Panc1 (cell line): Measurements from ENCODE around the gene HTN3. TPM values are rescaled to one million over a fixed set of nuclear protein-coding genes. Genes with fewer than 3 reads are reported as not detected.

Experiments used
- ATAC-seq: fragments of 200-7000 bp; cut with Tn5 transposase; 2 replicates; pipeline ENCODE4 v1.9.1; 2020; ENCODE audit warnings: mild to moderate bottlenecking, moderate library complexity
- BruUV-seq: library from RNA; stranded (reverse); fragments of 400-500 nt; replicated peaks from 2 replicates; lab custom pipeline; 2021; lab: Mats Ljungman, UMichigan
- CTCF ChIA-PET: fragments of 300-600 bp; sonication (Branson Sonifier 250); formaldehyde crosslinking; loops from one replicate; lab custom pipeline; 2022; ENCODE audit warnings: antibody characterized with exemption; lab: Charles Lee
- POLR2A ChIA-PET: fragments of 300-600 bp; sonication (Branson Sonifier 250); formaldehyde crosslinking; loops from one replicate; lab custom pipeline; 2022; ENCODE audit warnings: antibody characterized with exemption; lab: Charles Lee
- DNase-seq: peaks from one replicate; pipeline ENCODE4 v3.0.0-alpha.2; 2010; ENCODE audit warnings: low read depth, low spot score
- H3K27ac ChIP-seq: 2 replicates; pipeline ENCODE4 v1.5.1; 2011; ENCODE audit warnings: mild to moderate bottlenecking, low read length, inconsistent platforms
- H3K27me3 ChIP-seq: fragments of 200-500 bp; sonication (Bioruptor generic); 2 replicates; pipeline ENCODE4 v1.6.0; 2014; ENCODE audit warnings: low read length, inconsistent platforms; ENCODE audit not compliant: control insufficient read depth, insufficient read depth
- H3K36me3 ChIP-seq: fragments of 200-500 bp; sonication (Bioruptor generic); 2 replicates; pipeline ENCODE4 v1.5.1; 2014; ENCODE audit warnings: inconsistent platforms, mild to moderate bottlenecking, low read length, moderate library complexity; ENCODE audit not compliant: control insufficient read depth, insufficient read depth
- H3K4me1 ChIP-seq: 2 replicates; pipeline ENCODE4 v1.5.1; 2011; ENCODE audit warnings: inconsistent platforms, mild to moderate bottlenecking, low read length, moderate library complexity; ENCODE audit not compliant: control insufficient read depth, insufficient read depth
- H3K4me3 ChIP-seq, 2 experiments: 2 replicates each; pipeline ENCODE4 v1.5.1; 2011 to 2012; ENCODE audit warnings: low read depth in 2 of 2, low read length in 2 of 2, mild to moderate bottlenecking in 2 of 2, inconsistent platforms in 1 of 2, moderate library complexity in 1 of 2
- H3K9me3 ChIP-seq: fragments of 200-500 bp; sonication (Bioruptor generic); 2 replicates; pipeline ENCODE4 v1.5.1; 2014; ENCODE audit warnings: low read depth, mild to moderate bottlenecking, inconsistent platforms, low read length, moderate library complexity; ENCODE audit not compliant: control insufficient read depth, insufficient read depth
- CTCF ChIP-seq: fragments of 450-650 bp; IDR thresholded peaks from 2 replicates; pipeline ENCODE4 v1.5.1; 2017; ENCODE audit warnings: mild to moderate bottlenecking
- POLR2AphosphoS5 ChIP-seq: IDR thresholded peaks from 2 replicates; pipeline ENCODE4 v1.6.1; 2012; ENCODE audit warnings: mild to moderate bottlenecking, low read depth, low read length, moderate library complexity
- REST ChIP-seq, 2 experiments: IDR thresholded peaks; 2 replicates each; pipeline ENCODE4 v1.6.1; 2011 to 2012; ENCODE audit warnings: low read depth in 2 of 2, control low read depth in 1 of 2, low read length in 1 of 2, mild to moderate bottlenecking in 1 of 2, moderate library complexity in 1 of 2; ENCODE audit not compliant: insufficient read depth in 1 of 2
- SIN3A ChIP-seq: IDR thresholded peaks from 2 replicates; pipeline ENCODE4 v1.6.1; 2012; ENCODE audit warnings: low read depth, mild to moderate bottlenecking, low read length, moderate library complexity, borderline replicate concordance; ENCODE audit not compliant: insufficient read depth
- TCF7L2 ChIP-seq: IDR thresholded peaks from 2 replicates; pipeline ENCODE4 v1.6.1; 2011; ENCODE audit warnings: mild to moderate bottlenecking, low read depth, low read length, inconsistent platforms
- in situ Hi-C: cut with HindIII; loops from 2 replicates; pipeline ENCODE4 v1.10.0; 2016; ENCODE audit warnings: low sequenced_read_pairs, low pct_unique_long_range_greater_than_20kb
- intact Hi-C: fragments of 100-400 bp; cut with micrococcal nuclease; formaldehyde crosslinking; loops from one replicate; pipeline ENCODE4 v1.10.0; 2022; ENCODE audit not compliant: unreplicated experiment
- total RNA-seq: library from RNA; stranded (reverse); gene quantifications from one replicate; pipeline ENCODE4 v1.2.1, GENCODE V29; 2021; ENCODE audit not compliant: unreplicated experiment

Gene HTN3
- total RNA-seq, 1 experiment from 2014 or later: not detected

GRCh38 chr4:70062000-70062399, 33.7 kb downstream of the HTN3 start:
- TF ChIP-seq CTCF: no peak
- TF ChIP-seq REST (IDR thresholded peaks at IDR 0.05; ENCODE audit: insufficient read depth in 1 of 2, low read depth in 2 of 2, low read length in 1 of 2): no peak
- no peak for TF ChIP-seq TCF7L2
- TF ChIP-seq SIN3A: no peak
- TF ChIP-seq POLR2AphosphoS5: no peak
- Histone ChIP-seq H3K4me1 (no peaks in the 10 kb centered on the region), H3K36me3 (no peaks in the 10 kb centered on the region), H3K27ac (no peak overlapping the region), H3K4me3 (no peak overlapping the region), H3K9me3 (no peaks in the 10 kb centered on the region), H3K27me3 (no peaks in the 10 kb centered on the region)
- POLR2A ChIA-PET: no interaction called here
- intact Hi-C loops: no loop called here
- CTCF ChIA-PET: no interaction called here
- DNase-seq: no peak
- in situ Hi-C loops: no loop called here
- no peak for ATAC-seq
- BruUV-seq: no TSS peak

GRCh38 chr4:70080205-70080604, 51.9 kb downstream of the HTN3 start:
- DNase-seq (no peak), ATAC-seq (no peak)
- ChIA-PET POLR2A (no interaction called here), CTCF (no interaction called here)
- in situ Hi-C loops: no loop called here
- intact Hi-C loops: no loop called here
- Histone ChIP-seq H3K27me3 (no peaks in the 10 kb centered on the region), H3K36me3 (no peaks in the 10 kb centered on the region), H3K9me3 (no peaks in the 10 kb centered on the region), H3K27ac (no peak overlapping the region), H3K4me3 (no peak overlapping the region), H3K4me1 (no peaks in the 10 kb centered on the region)
- BruUV-seq: no TSS peak
- no peak for TF ChIP-seq SIN3A
- no peak for TF ChIP-seq REST (IDR thresholded peaks at IDR 0.05; ENCODE audit: insufficient read depth in 1 of 2, low read depth in 2 of 2, low read length in 1 of 2)
- TF ChIP-seq TCF7L2: no peak
- TF ChIP-seq CTCF: no peak
- no peak for TF ChIP-seq POLR2AphosphoS5

Other genes with a start within 250 kb of the HTN3 start
- gene SULT1E1, start 168.3 kb upstream of the HTN3 start, total RNA-seq: not detected
- not detected for gene CSN1S1, start 97.4 kb upstream of the HTN3 start, total RNA-seq
- gene CSN2, start 62.7 kb upstream of the HTN3 start, total RNA-seq: not detected
- gene STATH, start 32.5 kb upstream of the HTN3 start, total RNA-seq: not detected
- not detected for gene HTN1, start 22.0 kb downstream of the HTN3 start, total RNA-seq
- not detected for gene PRR27, start 125.8 kb downstream of the HTN3 start, total RNA-seq
- not detected for gene ODAM, start 167.3 kb downstream of the HTN3 start, total RNA-seq
- not detected for gene FDCSP, start 197.7 kb downstream of the HTN3 start, total RNA-seq
- gene CSN3, start 214.1 kb downstream of the HTN3 start, total RNA-seq: not detected